K562 (cell line): ENCODE data around the gene ZNF554.

Experiments used
- ATF1 ChIP-seq, 2 experiments: fragments of 450-650 bp in 1 of 2; IDR thresholded peaks; 2 replicates each; pipeline ENCODE4 v1.6.1; 2016; ENCODE audit warnings: missing compliant biosample characterization in 1 of 2, missing genetic modification characterization in 1 of 2
- BCLAF1 ChIP-seq, 2 experiments: fragments of 450-650 bp in 1 of 2; IDR thresholded peaks; 2 replicates each; pipeline ENCODE4 v1.6.1; 2011 to 2017; ENCODE audit warnings: low read depth in 2 of 2, antibody characterized with exemption in 1 of 2, borderline replicate concordance in 1 of 2, low read length in 1 of 2, mild to moderate bottlenecking in 1 of 2, mixed read lengths in 1 of 2; ENCODE audit not compliant: control insufficient read depth in 1 of 2
- JUND ChIP-seq, 2 experiments: IDR thresholded peaks; 2 replicates in 1 of 2; 3 replicates in 1 of 2; pipeline ENCODE4 v1.6.1; 2011; ENCODE audit warnings: borderline replicate concordance in 2 of 2, low read depth in 2 of 2, low read length in 2 of 2, improper control_type of control experiment in 1 of 2, missing biosample characterization in 1 of 2, missing genetic modification characterization in 1 of 2, missing genetic modification reagents in 1 of 2
- PHB ChIP-seq: fragments of 250-450 bp; sonication (Bioruptor Pico); IDR thresholded peaks from 2 replicates; pipeline ENCODE4 v1.5.0; 2021
- POU5F1 ChIP-seq: fragments of 150-350 bp; IDR thresholded peaks from 2 replicates; pipeline ENCODE4 v1.6.1; 2014; ENCODE audit warnings: borderline replicate concordance, low read length, low read depth, mild to moderate bottlenecking; ENCODE audit not compliant: partially characterized antibody
- RBFOX2 ChIP-seq: fragments of 200-400 bp; formaldehyde crosslinking; IDR thresholded peaks from 2 replicates; pipeline ENCODE4 v1.6.1; 2017; ENCODE audit warnings: low read depth, mild to moderate bottlenecking, low read length, moderate library complexity
- TSHZ1 ChIP-seq: fragments of 250-450 bp; sonication (Bioruptor Pico); IDR thresholded peaks from 2 replicates; pipeline ENCODE4 v1.4.0; 2020; ENCODE audit warnings: mild to moderate bottlenecking, moderate library complexity
- YY1 ChIP-seq, 3 experiments: IDR thresholded peaks; 2 replicates each; pipeline ENCODE4 v1.6.1; 2011; ENCODE audit warnings: low read length in 2 of 3, mild to moderate bottlenecking in 2 of 3, moderate library complexity in 2 of 3, borderline replicate concordance in 1 of 3, control low read depth in 1 of 3, low read depth in 1 of 3; ENCODE audit not compliant: insufficient read depth in 3 of 3, insufficient replicate concordance in 2 of 3, control insufficient read depth in 1 of 3, insufficient read length in 1 of 3; ENCODE audit errors: extremely low read depth in 1 of 3
- ZBTB34 ChIP-seq: fragments of 250-450 bp; sonication (Bioruptor Pico); IDR thresholded peaks from 2 replicates; pipeline ENCODE4 v1.8.0; 2021; ENCODE audit warnings: mild to moderate bottlenecking, moderate library complexity
- ZNF133 ChIP-seq: fragments of 250-450 bp; sonication (Bioruptor Pico); IDR thresholded peaks from 2 replicates; pipeline ENCODE4 v1.4.0; 2020; ENCODE audit warnings: mild to moderate bottlenecking
- ZNF449 ChIP-seq: fragments of 250-450 bp; sonication (Bioruptor Pico); IDR thresholded peaks from 2 replicates; pipeline ENCODE4 v1.8.0; 2022; ENCODE audit warnings: moderate library complexity, mild to moderate bottlenecking, inconsistent platforms
- ZNF696 ChIP-seq: fragments of 250-450 bp; sonication (Bioruptor Pico); conservative IDR thresholded peaks from 2 replicates; pipeline ENCODE4 v1.4.0; 2020; ENCODE audit warnings: mild to moderate bottlenecking, moderate library complexity

GRCh38 chr19:2885736-2886135, 66.1 kb downstream of the ZNF554 start:
- TF ChIP-seq JUND (IDR thresholded peaks at IDR 0.05; ENCODE audit: borderline replicate concordance, low read depth, low read length) (no peak), JUND (tag; IDR thresholded peaks at IDR 0.05; ENCODE audit: borderline replicate concordance, low read depth, low read length) (no peak), ZBTB34 (CRISPR knock-in tag) (no peak), POU5F1 (no peak), RBFOX2 (no peak), PHB (no peak), ATF1 (CRISPR knock-in tag; IDR thresholded peaks at IDR 0.05) (no peak), ATF1 (tag; IDR thresholded peaks at IDR 0.05) (no peak), ZNF133 (CRISPR knock-in tag) (no peak), TSHZ1 (CRISPR knock-in tag) (no peak), BCLAF1 (IDR thresholded peaks at IDR 0.05; ENCODE audit: borderline replicate concordance in 1 of 2, control insufficient read depth in 1 of 2, low read depth in 2 of 2, low read length in 1 of 2) (no peak), ZNF696 (CRISPR knock-in tag) (no peak), YY1 (IDR thresholded peaks at IDR 0.05; ENCODE audit: borderline replicate concordance in 1 of 3, control insufficient read depth in 1 of 3, extremely low read depth in 1 of 3, insufficient read depth in 3 of 3, insufficient read length in 1 of 3, insufficient replicate concordance in 2 of 3, low read depth in 1 of 3, low read length in 2 of 3) (no peak), ZNF449 (no peak)
